GM06990 (cell line): Measurements from ENCODE around the gene TPTE2.

Experiments used
- DNase-seq: peaks from one replicate; pipeline ENCODE4 v3.0.0-alpha.2; 2011; ENCODE audit not compliant: insufficient read length; ENCODE audit errors: extremely low read depth
- H3K27me3 ChIP-seq: replicated peaks from 2 replicates; pipeline ENCODE4 v1.6.0; 2011; ENCODE audit warnings: low read length; ENCODE audit not compliant: control insufficient read depth, insufficient read depth
- H3K36me3 ChIP-seq: 2 replicates; pipeline ENCODE4 v1.5.1; 2011; ENCODE audit warnings: low read length; ENCODE audit not compliant: control insufficient read depth, insufficient read depth
- H3K4me3 ChIP-seq: replicated peaks from 2 replicates; pipeline ENCODE4 v1.5.1; 2011; ENCODE audit warnings: low read depth, mild to moderate bottlenecking, control low read depth, low read length
- CTCF ChIP-seq: IDR thresholded peaks from 2 replicates; pipeline ENCODE4 v1.5.1; 2011; ENCODE audit warnings: low read length, control low read depth, mild to moderate bottlenecking, inconsistent platforms; ENCODE audit not compliant: insufficient read depth, poor library complexity, severe bottlenecking

TPTE2 gene

GRCh38 chr13:19581675-19582074, 20.3 kb upstream of the TPTE2 start:
- H3K36me3 ChIP-seq: no peaks in the 10 kb centered on the region
- no peak for TF ChIP-seq CTCF
- H3K27me3 ChIP-seq: no peaks in the 10 kb centered on the region
- no peak overlapping the region for H3K4me3 ChIP-seq
- no peak for DNase-seq

GRCh38 chr13:19575230-19575629, 13.9 kb upstream of the TPTE2 start:
- TF ChIP-seq CTCF: no peak
- Histone ChIP-seq H3K4me3 (no peak overlapping the region), H3K27me3 (no peaks in the 10 kb centered on the region), H3K36me3 (no peaks in the 10 kb centered on the region)
- DNase-seq: no peak

- Histone ChIP-seq H3K36me3 (no peaks in the 10 kb centered on the region), H3K27me3 (no peaks in the 10 kb centered on the region), H3K4me3 (no peak overlapping the region)
- no peak for DNase-seq
- TF ChIP-seq CTCF: no peak
These were observed 11.9 kb upstream of the TPTE2 start for GRCh38 chr13:19573120-19573716.

- no peak overlapping the region for H3K4me3 ChIP-seq
- no peak for DNase-seq
- TF ChIP-seq CTCF: no peak
- no peaks in the 10 kb centered on the region for H3K36me3 ChIP-seq
- H3K27me3 ChIP-seq: no peaks in the 10 kb centered on the region
These were observed 10.9 kb upstream of the TPTE2 start for GRCh38 chr13:19572280-19572679.

GRCh38 chr13:19567820-19568534, 6.6 kb upstream of the TPTE2 start:
- no peak overlapping the region for H3K4me3 ChIP-seq
- H3K27me3 ChIP-seq: no peaks in the 10 kb centered on the region
- H3K36me3 ChIP-seq: no peaks in the 10 kb centered on the region
- peak; percentile 44 for DNase-seq
- no peak for TF ChIP-seq CTCF
